ENCODE measurements around the gene SEMA3A.

DNA sequence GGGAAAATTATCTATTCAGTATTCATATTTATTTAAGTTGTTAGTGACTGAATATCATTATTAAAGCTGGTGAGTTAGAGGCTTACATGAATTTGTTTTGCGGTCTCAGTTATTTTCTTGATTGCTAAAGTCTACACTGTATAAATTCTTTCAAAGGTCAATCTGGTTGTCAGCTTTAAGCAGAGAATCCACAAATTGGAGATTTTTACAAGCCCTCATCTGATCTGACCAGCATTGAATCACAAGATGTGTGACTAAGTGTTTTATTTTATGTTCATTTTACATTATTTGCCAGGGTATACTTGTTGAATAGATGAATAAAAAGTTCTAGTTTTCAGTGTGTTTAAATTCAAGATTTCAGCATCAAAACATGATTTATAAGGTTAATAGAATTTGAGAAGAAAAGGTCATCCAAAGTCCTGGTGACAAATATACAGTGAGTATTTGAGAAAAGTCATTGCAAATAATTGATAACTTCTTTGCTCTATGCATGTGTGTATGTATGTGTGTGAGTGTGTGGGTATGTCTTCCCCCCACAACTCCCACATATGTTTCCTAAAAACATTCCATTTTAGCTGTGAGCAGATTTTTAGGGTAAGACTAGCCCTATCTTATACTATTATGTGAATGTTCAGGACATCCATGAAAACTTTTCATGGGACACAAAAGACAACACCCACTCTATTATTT, 4.4 kb downstream of the SEMA3A start:
- TF ChIP-seq EZH2phosphoT487 (IDR thresholded peaks at IDR 0.05), result no peak
- TF ChIP-seq, protein P1, sequence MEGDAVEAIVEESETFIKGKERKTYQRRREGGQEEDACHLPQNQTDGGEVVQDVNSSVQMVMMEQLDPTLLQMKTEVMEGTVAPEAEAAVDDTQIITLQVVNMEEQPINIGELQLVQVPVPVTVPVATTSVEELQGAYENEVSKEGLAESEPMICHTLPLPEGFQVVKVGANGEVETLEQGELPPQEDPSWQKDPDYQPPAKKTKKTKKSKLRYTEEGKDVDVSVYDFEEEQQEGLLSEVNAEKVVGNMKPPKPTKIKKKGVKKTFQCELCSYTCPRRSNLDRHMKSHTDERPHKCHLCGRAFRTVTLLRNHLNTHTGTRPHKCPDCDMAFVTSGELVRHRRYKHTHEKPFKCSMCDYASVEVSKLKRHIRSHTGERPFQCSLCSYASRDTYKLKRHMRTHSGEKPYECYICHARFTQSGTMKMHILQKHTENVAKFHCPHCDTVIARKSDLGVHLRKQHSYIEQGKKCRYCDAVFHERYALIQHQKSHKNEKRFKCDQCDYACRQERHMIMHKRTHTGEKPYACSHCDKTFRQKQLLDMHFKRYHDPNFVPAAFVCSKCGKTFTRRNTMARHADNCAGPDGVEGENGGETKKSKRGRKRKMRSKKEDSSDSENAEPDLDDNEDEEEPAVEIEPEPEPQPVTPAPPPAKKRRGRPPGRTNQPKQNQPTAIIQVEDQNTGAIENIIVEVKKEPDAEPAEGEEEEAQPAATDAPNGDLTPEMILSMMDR (IDR thresholded peaks at IDR 0.05), result no peak
